Thyroid gland (tissue), 4 donors: ENCODE measurements around the gene PALM.

Source experiments
- CTCF ChIP-seq, 6 experiments: fragments of 200-600 bp in 3 of 6; fragments of 450-650 bp in 3 of 6; sonication (generic) in 3 of 6; IDR thresholded peaks; one replicate each; pipeline ENCODE4 v1.5.1; 2016 to 2019; ENCODE audit warnings: antibody characterized with exemption in 6 of 6, mild to moderate bottlenecking in 2 of 6, inconsistent platforms in 1 of 6, moderate library complexity in 1 of 6
- POLR2A ChIP-seq, 2 donors: fragments of 450-650 bp; IDR thresholded peaks; one replicate each; pipeline ENCODE4 v1.6.1; 2017; ENCODE audit warnings: antibody characterized with exemption in 2 of 2, mild to moderate bottlenecking in 2 of 2, moderate library complexity in 1 of 2

- TF ChIP-seq CTCF (IDR thresholded peaks at IDR 0.05) (no peak), POLR2A (IDR thresholded peaks at IDR 0.05) (no peak)
These were observed 21.1 kb upstream of the PALM start for GRCh38 chr19:687569-688166.
